ENCODE data around the gene CDHR1.
"Not testable (repeated sequence)": the region's sequence is repeated elsewhere in the genome, so short reads cannot be mapped to it uniquely, and the experiment has no call there.

The CDHR1 gene

DNA sequence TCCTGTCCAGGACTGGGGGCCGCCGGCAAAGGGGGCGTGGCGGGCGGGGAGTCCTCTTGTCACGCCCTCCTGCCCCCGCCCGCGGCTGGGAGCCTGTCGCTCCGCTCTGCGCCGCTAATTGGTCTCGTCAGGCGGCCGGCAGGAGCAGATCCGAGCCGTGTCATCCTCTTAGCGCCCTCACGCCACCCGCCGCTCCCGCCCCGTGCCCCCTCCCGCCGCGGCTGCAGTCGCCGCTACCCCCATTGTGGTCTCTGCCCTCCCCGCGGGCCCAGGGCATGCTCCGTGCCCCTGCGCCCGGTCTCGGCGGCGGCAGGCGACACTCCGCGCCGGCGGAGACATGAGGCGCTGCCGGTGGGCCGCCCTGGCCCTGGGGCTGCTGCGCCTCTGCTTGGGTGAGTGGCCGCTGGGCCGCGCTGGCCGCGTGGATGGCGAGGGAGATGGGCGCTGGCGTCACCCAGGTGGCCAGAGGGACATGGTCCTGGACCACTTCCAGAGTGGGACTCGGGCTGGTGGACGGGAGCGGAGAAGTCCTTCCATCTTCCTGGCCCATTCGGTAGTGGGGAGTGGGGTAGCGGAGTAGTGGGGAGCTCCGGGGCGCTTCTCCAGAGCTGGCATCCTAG, at the start of gene CDHR1:
Gene CDHR1, plus strand, starts transcription at position 114 of the 620 bp plus-strand sequence. Its CDS starts 224 bp downstream, at position 338.
- no peak for DNase-seq (ENCODE audit: low read depth, low spot score)

- DNase-seq (ENCODE audit: low read depth, low spot score), result no peak
Measured at GRCh38 chr10:84147347-84147746, 47.0 kb upstream of the CDHR1 start.

DNA sequence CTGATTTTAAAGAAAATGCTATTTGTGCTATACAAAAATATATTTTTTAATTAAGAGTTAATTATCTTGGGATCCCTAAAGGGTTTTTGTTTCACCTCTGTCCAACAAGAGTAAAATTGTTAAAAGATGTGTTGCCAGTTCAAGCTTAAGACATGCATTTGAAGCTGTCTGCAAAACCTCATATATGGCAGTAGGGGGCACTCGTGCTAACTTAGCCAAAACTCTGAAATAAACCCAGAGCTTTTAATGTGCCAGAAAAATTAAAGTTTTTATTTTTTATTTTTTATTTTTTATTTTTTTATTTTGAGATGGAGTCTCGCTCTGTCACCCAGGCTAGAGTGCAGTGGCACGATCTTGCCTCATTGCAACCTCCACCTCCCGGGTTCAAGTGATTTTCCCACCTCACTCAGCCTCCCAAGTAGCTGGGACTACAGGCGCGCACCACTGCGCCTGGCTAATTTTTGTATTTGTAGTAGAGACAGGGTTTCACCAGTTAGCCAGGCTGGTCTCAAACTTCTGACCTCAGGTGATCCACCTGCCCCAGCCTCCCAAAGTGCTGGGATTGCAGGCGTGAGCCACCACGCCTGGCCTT, 46.2 kb upstream of the CDHR1 start:
- DNase-seq (ENCODE audit: low read depth, low spot score), result not testable (repeated sequence)

DNA sequence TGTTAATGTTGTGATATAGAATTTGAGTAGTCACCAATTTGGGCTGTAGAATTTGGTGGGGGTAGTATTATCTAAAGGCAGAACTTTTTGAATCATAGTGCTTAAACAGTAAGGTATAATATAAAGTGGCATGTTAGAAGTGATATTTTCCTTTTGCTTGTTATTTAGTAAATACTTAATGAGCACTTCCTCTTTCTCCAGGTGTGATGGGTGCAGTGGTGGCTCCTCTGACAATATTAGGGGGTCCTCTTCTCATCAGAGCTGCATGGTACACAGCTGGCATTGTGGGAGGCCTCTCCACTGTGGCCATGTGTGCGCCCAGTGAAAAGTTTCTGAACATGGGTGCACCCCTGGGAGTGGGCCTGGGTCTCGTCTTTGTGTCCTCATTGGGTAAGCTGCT, 44.5 kb upstream of the CDHR1 start:
- no peak for DNase-seq (ENCODE audit: low read depth, low spot score)

- no peak for DNase-seq (ENCODE audit: low read depth, low spot score)
Measured at GRCh38 chr10:84152769-84153168, 41.6 kb upstream of the CDHR1 start.

- no peak for DNase-seq (ENCODE audit: low read depth, low spot score)
Measured at GRCh38 chr10:84155521-84155920, 38.8 kb upstream of the CDHR1 start.

- DNase-seq (ENCODE audit: low read depth, low spot score), result no peak
Measured at GRCh38 chr10:84156009-84156408, 38.3 kb upstream of the CDHR1 start.

GRCh38 chr10:84156768-84157167, 37.6 kb upstream of the CDHR1 start:
- no peak for DNase-seq (ENCODE audit: low read depth, low spot score)

- no peak for DNase-seq (ENCODE audit: low read depth, low spot score)
Measured at GRCh38 chr10:84158061-84158460, 36.3 kb upstream of the CDHR1 start.

- no peak for DNase-seq (ENCODE audit: low read depth, low spot score)
Measured at GRCh38 chr10:84158550-84158949, 35.8 kb upstream of the CDHR1 start.

GRCh38 chr10:84159076-84159685, 35.2 kb upstream of the CDHR1 start:
- DNase-seq (ENCODE audit: low read depth, low spot score), result no peak

- no peak for DNase-seq (ENCODE audit: low read depth, low spot score)
Measured at GRCh38 chr10:84160663-84161362, 33.5 kb upstream of the CDHR1 start.

DNA sequence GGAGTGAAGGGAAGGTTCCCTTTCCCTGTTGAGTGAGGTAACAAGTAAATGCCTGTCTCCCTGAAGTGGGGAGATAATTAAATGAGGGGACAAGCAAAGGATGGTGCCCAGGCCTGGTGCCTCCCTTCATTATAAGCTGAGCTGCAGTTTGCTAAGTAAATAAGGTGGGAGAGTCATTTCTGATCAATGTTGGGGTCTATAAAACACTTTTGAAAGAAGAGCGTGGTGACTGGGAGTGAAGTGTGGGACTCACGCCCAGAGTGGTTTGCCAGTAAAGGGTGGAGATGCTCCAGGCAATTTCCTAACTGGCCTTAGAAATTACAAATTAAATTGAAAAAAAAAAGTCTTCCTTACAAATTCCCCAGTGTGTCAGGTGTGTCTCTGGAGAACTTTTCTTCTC, 30.3 kb upstream of the CDHR1 start:
- no peak for DNase-seq (ENCODE audit: low read depth, low spot score)

DNA sequence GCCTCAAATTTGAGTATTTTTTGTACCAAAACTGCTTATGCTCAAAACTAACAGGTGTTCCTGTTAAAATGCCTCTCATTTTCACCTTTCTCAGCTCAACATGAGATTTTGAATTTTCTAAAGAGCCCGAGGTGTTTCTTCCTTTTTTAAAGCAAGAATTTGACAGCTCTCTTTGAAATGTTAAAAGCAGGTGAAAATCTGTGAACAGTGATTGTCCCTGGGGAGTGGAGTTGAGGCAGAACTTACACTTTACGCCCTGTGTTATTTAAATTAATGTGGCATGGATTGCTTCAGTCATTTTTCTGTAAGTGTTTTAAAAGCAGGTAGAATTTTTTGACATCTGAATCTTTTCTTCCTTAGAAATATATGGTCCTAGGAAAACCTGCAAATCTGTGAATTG, 29.9 kb upstream of the CDHR1 start:
- DNase-seq (ENCODE audit: low read depth, low spot score), result no peak

- no peak for DNase-seq (ENCODE audit: low read depth, low spot score)
Measured at GRCh38 chr10:84166620-84167288, 27.6 kb upstream of the CDHR1 start.

DNA sequence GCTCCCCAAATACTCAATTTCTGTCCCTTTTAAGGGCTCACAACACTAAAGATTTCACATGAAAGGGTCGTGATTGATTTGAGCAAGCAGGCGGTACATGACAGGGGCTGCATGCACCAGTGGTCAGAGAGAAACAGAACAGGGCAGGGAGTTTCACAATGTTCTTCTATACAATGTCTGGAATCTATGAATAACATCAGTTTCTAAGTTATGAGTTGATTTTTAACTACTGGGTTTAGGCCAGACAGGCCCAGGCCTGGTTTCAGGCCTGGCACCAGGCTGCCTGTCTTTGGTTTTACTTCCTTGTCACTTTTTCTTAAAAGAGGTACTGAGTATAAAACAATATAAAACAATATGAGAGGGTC, 27.1 kb upstream of the CDHR1 start:
- not testable (repeated sequence) for DNase-seq (ENCODE audit: low read depth, low spot score)

DNA sequence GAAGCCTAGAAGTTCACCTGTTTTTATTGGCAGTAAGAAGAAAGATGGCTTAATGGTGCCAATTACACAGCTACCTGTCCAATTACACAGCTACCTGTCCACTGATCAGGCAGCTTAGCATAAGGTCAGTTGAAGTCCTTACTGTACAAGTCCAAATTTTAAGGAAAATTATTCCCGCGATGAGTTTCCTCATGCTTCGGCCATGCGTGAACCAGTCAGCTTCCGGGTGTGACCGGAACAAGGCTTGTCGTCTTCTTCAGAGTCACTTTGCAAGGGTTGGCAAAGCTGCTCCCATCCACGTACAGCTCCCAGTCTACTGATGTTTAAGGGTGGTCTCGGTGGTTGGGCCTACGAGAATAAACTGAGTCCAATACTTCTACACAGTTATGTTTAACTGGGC, 26.0 kb upstream of the CDHR1 start:
- not testable (repeated sequence) for DNase-seq (ENCODE audit: low read depth, low spot score)

DNA sequence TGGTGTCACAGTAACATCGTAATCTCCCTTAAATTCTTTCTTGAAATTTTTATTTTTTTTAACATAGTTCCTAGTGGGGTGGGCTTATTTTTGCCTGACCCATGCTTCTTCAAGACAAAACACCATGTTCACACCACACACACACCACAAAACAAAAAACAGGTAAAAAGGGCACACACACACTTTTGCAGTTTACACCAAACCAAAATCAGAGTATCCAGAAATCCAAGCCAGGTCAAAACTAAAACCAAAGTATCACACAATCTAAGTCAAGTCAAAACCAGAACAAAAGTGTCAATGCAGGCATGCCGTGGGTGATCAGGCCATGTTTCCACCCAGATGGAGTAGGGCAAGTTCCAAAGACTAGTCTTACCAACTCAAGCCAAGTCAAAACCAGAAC, 23.1 kb upstream of the CDHR1 start:
- DNase-seq (ENCODE audit: low read depth, low spot score), result not testable (repeated sequence)

GRCh38 chr10:84171700-84172466, 22.5 kb upstream of the CDHR1 start:
- not testable (repeated sequence) for DNase-seq (ENCODE audit: low read depth, low spot score)

DNA sequence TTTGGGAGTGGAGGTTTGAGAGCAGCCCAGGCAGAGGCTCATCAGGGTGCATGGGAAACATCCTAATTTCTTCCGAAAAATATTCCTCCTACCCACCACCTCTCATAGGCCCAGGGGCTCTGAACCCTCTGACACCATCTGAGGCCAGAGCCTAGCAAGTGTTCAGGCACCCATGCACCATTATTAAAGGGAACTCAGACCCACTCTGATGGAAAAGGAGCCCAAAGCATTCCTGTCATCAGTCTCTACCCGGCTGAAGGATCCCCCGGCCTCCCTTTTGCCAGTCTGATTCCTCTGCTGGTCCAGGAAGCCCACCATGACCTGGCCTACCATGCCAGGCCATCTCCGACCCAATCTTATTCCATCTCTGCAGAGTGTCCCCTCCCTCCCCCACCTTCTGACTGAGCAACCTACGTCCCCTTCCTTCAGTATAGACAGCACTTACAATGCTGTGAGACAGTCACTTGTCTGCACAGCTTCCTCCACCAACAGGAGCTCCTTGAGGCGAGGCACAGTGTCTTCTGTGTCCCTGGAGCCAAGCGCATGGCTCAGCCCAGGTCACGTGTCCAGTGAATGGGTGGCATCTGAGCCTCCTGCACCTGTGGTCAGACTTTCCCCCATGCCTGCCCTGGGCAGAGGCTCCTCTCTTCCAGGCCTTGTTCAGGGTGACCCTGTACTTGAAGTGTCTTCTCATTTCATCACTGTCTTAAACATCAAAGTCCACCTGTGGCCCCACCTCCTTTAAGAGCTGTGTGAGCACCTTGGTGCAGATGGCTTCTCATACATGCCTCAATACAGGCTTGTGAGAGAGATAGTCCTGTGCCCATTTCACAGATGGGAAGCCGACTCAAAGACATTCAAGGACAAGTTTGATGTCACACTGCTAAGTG, 21.6 kb upstream of the CDHR1 start:
- DNase-seq (ENCODE audit: low read depth, low spot score), result no peak
